Measurements from ENCODE around the gene ZNF710. TPM values are rescaled to one million over a fixed set of nuclear protein-coding genes. Genes with fewer than 3 reads are reported as not detected.

The ZNF710 gene
- total RNA-seq, 1 donor from 2014 or later: 3.5 TPM

GRCh38 chr15:90072978-90073640 is 72.0 kb downstream of the ZNF710 start:
- H3K4me1 ChIP-seq: peaks cover 0 to 2% of the 10 kb centered on the region in 2 donors

GRCh38 chr15:90074023-90074422 is 72.9 kb downstream of the ZNF710 start:
- intact Hi-C loops (cut with DNase I): loop anchor here (5.0 kb wide), 1 partner anchor 162 kb away; the partner anchor contains the start of gene ARPIN
- Histone ChIP-seq H3K4me1 (peaks cover 0 to 2% of the 10 kb centered on the region in 2 donors), H3K36me3 (peaks cover 22 to 27% of the 10 kb centered on the region in 2 donors), H3K9me3 (no peaks in the 10 kb centered on the region), H3K27ac (no peak overlapping the region), H3K4me3 (no peak overlapping the region), H3K27me3 (no peaks in the 10 kb centered on the region)
- DNase-seq (ENCODE audit: low spot score in 2 of 2): no peak
- TF ChIP-seq CTCF (IDR thresholded peaks at IDR 0.05): no peak

More at GRCh38 chr15:90072978-90073640, 72.0 kb downstream of the ZNF710 start:
- H3K4me3 ChIP-seq: no peak overlapping the region
- H3K27ac ChIP-seq: no peak overlapping the region
- H3K36me3 ChIP-seq: peaks cover 24 to 25% of the 10 kb centered on the region in 2 donors
- no peak for DNase-seq (ENCODE audit: low spot score in 2 of 2)
- intact Hi-C loops (cut with DNase I): loop anchor here (5.0 kb wide), 1 partner anchor 161 kb away; the partner anchor contains the start of gene ARPIN
- H3K27me3 ChIP-seq: no peaks in the 10 kb centered on the region
- no peaks in the 10 kb centered on the region for H3K9me3 ChIP-seq
- TF ChIP-seq CTCF (IDR thresholded peaks at IDR 0.05): no peak

GRCh38 chr15:90074916-90075315 is 73.8 kb downstream of the ZNF710 start:
- Histone ChIP-seq H3K9me3 (no peaks in the 10 kb centered on the region), H3K4me1 (peaks cover 0 to 2% of the 10 kb centered on the region in 2 donors), H3K36me3 (peaks cover 29 to 31% of the 10 kb centered on the region in 2 donors), H3K4me3 (no peak overlapping the region), H3K27ac (no peak overlapping the region), H3K27me3 (no peaks in the 10 kb centered on the region)
- DNase-seq (ENCODE audit: low spot score in 2 of 2): no peak
- TF ChIP-seq CTCF (IDR thresholded peaks at IDR 0.05): no peak
- intact Hi-C loops (cut with DNase I): loop anchor here (5.0 kb wide), 1 partner anchor 163 kb away; the partner anchor contains the start of gene ARPIN

GRCh38 chr15:90075420-90076289 is 74.5 kb downstream of the ZNF710 start:
- H3K4me3 ChIP-seq: no peak overlapping the region
- TF ChIP-seq CTCF (IDR thresholded peaks at IDR 0.05): no peak
- H3K27ac ChIP-seq: no peak overlapping the region
- intact Hi-C loops (cut with DNase I): no loop called here
- peaks cover 0 to 2% of the 10 kb centered on the region in 2 donors for H3K4me1 ChIP-seq
- no peaks in the 10 kb centered on the region for H3K27me3 ChIP-seq
- no peaks in the 10 kb centered on the region for H3K9me3 ChIP-seq
- DNase-seq (ENCODE audit: low spot score in 2 of 2): no peak
- peaks cover 35 to 37% of the 10 kb centered on the region in 2 donors for H3K36me3 ChIP-seq

GRCh38 chr15:90076716-90077115 is 75.6 kb downstream of the ZNF710 start:
- Histone ChIP-seq H3K9me3 (no peaks in the 10 kb centered on the region), H3K27me3 (no peaks in the 10 kb centered on the region), H3K36me3 (peaks cover 35 to 46% of the 10 kb centered on the region in 2 donors), H3K27ac (no peak overlapping the region), H3K4me3 (no peak overlapping the region), H3K4me1 (no peaks in the 10 kb centered on the region)
- intact Hi-C loops (cut with DNase I): no loop called here
- no peak for TF ChIP-seq CTCF (IDR thresholded peaks at IDR 0.05)
- DNase-seq (ENCODE audit: low spot score in 2 of 2): no peak

All from ascending aorta (tissue), 2 donors.